Skeletal muscle cell (primary cell): ENCODE measurements around the gene TPD52L2.
"Not testable (repeated sequence)": the region's sequence is repeated elsewhere in the genome, so short reads cannot be mapped to it uniquely, and the experiment has no call there.

Experiments
- DNase-seq: peaks from one replicate; pipeline ENCODE4 v3.0.0-alpha.2; 2010; ENCODE audit warnings: low read depth
- H3K4me3 ChIP-seq: 2 replicates; pipeline ENCODE4 v1.5.1; 2011; ENCODE audit warnings: low read depth, mild to moderate bottlenecking, control low read depth, low read length, moderate library complexity

TPD52L2 gene

DNA sequence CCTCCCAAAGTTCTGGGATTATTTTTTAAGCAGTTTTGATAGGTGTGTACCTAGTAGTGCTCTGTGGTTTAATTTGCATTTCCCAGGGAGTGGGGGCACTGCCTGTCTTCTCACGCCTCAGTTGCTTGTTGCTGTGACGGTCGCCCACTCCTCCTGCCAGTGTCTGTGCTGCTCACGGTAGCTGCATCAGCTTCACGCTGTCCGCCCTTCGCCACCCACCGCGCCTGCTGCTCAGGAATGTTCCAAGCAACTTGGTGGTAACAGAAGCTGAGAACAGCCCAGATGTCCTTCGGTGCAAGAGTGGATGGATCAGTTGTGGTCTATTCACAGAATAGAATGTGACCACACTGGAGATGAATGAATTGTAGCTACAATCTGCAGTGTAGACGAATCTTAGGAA, 52.7 kb downstream of the TPD52L2 start:
- DNase-seq, result no peak
- no peak overlapping the region for H3K4me3 ChIP-seq

- DNase-seq, result no peak
- no peak overlapping the region for H3K4me3 ChIP-seq
Measured at GRCh38 chr20:63919130-63919529, 54.1 kb downstream of the TPD52L2 start.

DNA sequence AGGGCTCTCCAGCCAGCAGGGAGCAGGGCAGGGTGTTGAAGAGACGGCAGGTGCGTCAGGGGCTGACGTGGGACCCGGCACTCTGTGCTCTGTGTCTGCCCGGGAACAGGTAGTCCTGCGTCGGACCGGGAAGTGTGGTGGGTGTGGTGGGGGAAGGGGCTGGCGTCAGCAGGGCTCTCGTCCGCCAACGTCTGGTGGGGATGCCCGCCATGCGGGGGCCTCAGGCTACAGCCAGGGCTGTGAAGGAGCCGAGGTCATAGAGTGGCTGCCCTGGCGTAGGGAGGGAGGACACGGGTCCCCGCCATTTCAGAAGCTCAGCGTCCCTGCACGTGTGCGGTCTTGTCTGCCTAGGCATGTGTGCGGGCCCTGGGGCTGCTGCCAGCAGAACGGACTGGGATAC, 55.2 kb downstream of the TPD52L2 start:
- no peak overlapping the region for H3K4me3 ChIP-seq
- DNase-seq, result no peak

GRCh38 chr20:63923651-63924050, 58.6 kb downstream of the TPD52L2 start:
- no peak overlapping the region for H3K4me3 ChIP-seq
- no peak for DNase-seq

DNA sequence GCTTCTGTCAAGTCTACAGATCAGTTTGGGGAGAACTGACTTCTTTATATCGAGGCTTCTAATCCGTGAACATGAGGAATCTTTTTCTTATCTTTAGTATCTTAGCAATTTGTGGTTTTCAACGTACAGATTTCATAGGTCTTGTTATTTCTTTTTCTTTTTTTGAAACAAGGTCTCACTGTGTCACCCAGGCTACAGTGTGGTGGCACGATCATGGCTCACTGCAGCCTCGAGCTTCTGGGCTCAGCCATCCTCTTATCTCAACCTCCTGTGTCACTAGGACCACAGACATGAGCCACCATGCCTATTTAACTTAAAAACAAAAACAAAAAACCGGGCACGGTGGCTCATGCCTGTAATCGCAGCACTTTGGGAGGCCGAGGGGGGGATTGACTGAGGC, 59.2 kb downstream of the TPD52L2 start:
- no peak for DNase-seq
- H3K4me3 ChIP-seq, result no peak overlapping the region

GRCh38 chr20:63926298-63926697, 61.2 kb downstream of the TPD52L2 start:
- no peak overlapping the region for H3K4me3 ChIP-seq
- DNase-seq, result no peak

DNA sequence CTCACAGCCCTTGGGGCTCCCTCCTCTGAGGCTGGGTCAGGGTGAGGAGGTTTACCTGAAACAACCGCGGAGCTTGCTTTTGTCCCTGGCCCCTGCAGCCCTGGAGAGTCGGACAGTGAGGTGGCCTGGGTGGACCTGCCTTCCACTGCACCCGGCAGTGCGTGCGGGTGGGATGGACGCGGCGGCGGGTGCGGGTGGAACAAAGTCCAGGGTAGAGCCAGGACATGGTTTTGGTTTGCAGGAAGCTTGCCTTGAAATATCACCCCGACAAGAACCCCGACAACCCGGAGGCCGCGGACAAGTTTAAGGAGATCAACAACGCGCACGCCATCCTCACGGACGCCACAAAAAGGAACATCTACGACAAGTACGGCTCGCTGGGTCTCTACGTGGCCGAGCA, 64.0 kb downstream of the TPD52L2 start:
- no peak for DNase-seq
- H3K4me3 ChIP-seq, result no peak overlapping the region

DNA sequence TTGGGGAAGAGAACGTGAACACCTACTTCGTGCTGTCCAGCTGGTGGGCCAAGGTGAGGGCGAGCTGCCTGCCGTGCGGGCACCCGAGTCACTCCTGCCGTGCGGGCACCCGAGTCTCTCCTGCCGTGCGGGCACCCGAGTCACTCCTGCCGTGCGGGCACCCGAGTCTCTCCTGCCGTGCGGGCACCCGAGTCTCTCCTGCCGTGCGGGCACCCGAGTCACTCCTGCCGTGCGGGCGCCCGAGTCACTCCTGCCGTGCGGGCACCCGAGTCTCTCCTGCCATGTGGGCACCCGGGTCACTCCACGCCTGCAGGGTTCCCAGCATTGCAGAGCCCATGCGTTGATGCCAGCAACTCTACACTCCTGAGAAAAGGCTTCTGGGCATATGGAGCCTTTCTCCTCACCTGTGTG, 64.4 kb downstream of the TPD52L2 start:
- not testable (repeated sequence) for DNase-seq, H3K4me3 ChIP-seq

- DNase-seq, result no peak
- H3K4me3 ChIP-seq, result no peak overlapping the region
Measured at GRCh38 chr20:63930971-63931553, 66.0 kb downstream of the TPD52L2 start.

DNA sequence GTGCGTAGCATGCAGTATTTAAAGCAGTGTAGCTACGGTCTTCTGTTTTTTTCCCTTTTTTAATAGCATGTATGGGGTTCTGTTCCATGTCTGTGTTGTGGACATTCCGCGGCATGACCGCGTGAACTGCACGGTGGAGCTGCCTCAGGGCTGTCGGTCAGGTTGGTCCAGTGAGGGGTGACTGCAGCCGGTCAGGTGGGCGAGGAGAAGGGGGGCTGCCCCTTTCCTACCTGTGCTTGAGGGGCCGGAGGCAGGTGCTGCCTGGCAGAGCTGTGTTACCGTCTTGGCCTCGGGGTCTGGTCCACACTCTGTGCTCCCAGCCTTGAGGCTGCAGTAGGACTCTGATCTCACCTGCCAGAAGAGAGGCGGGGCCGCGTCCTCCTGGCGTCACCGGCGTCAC, 66.7 kb downstream of the TPD52L2 start:
- H3K4me3 ChIP-seq, result no peak overlapping the region
- no peak for DNase-seq

GRCh38 chr20:63932606-63933160, 67.6 kb downstream of the TPD52L2 start:
- no peak for DNase-seq
- H3K4me3 ChIP-seq, result no peak overlapping the region

DNA sequence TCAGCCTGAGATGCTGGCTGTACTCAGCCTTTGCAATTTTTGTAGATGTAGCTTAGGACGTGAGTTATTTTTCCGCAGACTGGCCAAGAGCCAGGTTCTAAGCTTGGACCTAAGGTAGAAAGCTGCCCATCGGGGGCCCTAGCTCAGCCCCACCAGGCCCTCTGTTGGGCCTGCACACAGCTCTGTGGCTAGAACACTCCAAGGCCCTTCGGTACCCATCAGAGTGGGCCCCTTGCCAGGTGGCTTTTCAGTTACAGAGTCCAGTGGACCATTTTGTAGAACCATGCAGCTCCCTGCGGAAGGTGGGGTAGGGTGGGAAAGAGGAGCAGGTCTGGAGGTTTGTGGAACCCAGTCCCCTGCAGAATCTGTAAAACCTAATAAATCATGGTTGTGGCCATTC, 68.6 kb downstream of the TPD52L2 start:
- DNase-seq, result no peak

DNA sequence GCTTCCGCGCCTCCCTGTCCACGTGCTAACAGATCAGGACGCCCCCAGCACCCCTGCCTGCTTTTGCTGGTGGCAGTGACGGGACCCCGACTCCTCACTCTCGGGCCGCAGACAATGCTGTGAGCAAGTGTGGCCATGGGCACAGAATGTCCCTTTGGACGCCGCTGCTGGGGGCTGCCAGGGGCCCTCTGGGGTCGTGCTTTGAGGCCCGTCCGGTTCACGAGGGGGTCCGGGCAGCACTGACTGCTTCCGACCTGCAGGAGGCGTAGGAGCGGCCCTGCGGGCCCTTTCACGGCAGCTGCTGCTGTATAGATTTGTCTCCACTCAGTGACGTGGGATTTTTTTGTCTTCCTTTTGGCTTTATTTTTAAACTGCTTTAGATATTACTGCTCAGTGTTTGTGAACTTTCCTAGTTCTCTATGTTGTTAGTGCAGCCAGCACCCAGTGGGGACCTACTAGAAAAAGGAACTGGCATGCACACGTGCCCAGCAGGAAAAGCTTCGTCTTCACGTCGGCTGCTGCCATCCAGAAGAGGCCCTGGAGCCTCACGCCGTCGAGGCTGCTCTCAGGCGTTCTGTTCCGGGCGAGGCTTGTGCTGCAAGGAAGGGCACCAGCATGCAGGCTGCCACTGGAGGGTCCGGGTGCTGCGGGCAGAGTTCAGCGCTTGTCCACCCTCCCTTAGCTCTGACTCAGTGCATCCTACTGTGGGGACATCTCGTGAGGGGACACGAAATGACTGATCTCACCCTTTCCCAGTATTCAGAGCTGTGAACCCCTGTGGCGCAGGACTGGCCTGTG, 69.4 kb downstream of the TPD52L2 start:
- H3K4me3 ChIP-seq, result no peak overlapping the region
- no peak for DNase-seq

More for the DNA sequence above, 68.6 kb downstream of the TPD52L2 start:
- no peak overlapping the region for H3K4me3 ChIP-seq

DNA sequence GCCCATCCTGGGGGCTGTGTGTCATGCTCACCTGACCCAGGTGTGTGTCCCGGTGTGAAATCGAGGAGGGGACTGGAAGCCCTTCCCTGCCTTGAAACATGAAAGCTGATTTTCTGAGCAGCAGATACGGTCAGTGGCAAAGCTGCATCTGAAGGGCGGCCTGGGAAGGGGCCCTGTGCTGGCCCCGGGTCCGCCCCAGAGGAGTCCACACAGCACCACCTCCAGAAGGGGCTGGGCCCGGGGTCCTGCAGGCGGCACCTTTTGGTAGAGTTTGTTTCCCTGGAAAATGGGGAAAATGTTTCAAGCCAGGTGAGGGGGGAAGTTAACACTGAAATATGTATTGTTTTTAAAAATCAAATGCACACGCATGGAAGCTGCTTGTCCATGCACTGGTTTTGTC, 70.4 kb downstream of the TPD52L2 start:
- DNase-seq, result no peak

GRCh38 chr20:63937596-63937995, 72.5 kb downstream of the TPD52L2 start:
- no peak overlapping the region for H3K4me3 ChIP-seq
- DNase-seq, result no peak

More for the DNA sequence above, 70.4 kb downstream of the TPD52L2 start:
- no peak overlapping the region for H3K4me3 ChIP-seq

- H3K4me3 ChIP-seq, result no peak overlapping the region
Measured at GRCh38 chr20:63939061-63939935, 74.2 kb downstream of the TPD52L2 start.

DNA sequence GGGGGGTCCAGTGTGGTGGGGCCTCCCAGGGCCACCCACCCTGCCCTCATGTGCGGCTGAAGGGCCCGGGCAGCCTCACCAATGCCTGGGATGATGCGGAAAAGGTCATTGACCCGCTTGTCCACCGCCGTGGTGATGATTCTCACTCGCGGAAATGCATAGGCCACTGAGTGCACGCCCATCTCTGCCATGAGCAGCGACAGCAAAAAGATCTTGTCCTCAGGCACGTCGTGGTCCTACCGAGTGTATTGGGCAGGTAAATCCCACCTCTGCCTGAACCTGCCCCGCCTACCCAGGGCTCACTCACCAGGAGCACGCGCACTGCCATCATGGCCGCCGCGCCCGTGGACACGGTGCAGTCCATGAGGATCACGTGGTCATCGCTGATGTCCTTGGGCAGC, 75.0 kb downstream of the TPD52L2 start:
- H3K4me3 ChIP-seq, result no peak overlapping the region
- no peak for DNase-seq

More at GRCh38 chr20:63939061-63939935, 74.2 kb downstream of the TPD52L2 start:
- DNase-seq, result no peak

DNA sequence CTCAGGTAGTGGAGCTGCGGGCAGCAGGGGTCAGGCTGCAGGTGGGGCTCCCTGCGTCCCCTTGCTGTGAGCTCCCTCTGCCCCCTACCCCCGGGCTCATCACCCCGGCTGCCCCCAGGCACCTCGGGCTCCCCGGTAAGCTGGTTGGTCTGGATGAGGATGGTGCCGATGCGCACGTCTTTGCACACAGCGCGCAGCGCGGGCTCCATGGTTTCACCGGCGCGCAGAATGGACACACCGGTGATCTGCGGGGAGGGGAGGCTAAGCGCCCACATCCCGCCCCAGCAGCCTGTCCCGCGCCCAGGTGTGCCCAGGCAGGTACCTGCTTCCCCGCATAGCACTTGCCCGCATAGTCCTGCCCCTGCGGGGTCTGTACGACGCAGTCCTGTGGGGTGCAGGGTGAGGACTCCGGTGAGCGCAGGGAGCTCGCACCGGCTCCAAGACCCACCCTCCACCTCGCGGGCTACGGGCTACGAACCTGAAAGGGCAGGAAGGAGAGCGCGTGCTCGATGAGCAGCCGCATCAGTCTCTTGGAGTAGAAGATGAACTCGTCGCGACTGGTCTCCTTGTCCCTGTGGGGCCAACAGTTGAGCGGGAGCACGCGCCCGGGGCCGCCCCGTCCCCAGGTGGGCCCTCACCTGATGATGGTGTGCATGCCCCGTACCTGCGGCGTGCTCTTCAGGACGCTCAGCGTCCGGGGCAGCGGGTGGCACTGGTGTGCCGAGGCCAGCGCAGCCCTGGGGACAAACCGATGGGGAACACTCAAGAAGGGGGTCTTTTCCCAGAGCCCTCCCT, 75.6 kb downstream of the TPD52L2 start:
- no peak overlapping the region for H3K4me3 ChIP-seq
- DNase-seq, result no peak
